Upper lobe of left lung (tissue), 6 donors: Measurements from ENCODE around the gene SOST. TPM values are rescaled to one million over a fixed set of nuclear protein-coding genes. Genes with fewer than 3 reads are reported as not detected.

ENCODE experiments used
- ATAC-seq, 2 donors: fragments of 200-7000 bp; cut with Tn5 transposase; one replicate each; pipeline ENCODE4 v1.9.1; 2022; ENCODE audit warnings: mild to moderate bottlenecking in 2 of 2, moderate library complexity in 2 of 2; ENCODE audit not compliant: low FRiP score in 2 of 2
- DNase-seq, 2 donors: peaks; one replicate each; pipeline ENCODE4 v3.0.0-alpha.2; 2019 to 2020
- H3K27ac ChIP-seq, 4 donors: fragments of 200-600 bp; sonication (generic); one replicate each; pipeline ENCODE4 v1.5.1; 2016 to 2019
- H3K27me3 ChIP-seq, 4 donors: fragments of 200-600 bp; sonication (generic); one replicate each; pipeline ENCODE4 v1.5.1; 2017 to 2019
- H3K36me3 ChIP-seq, 4 donors: fragments of 200-600 bp; sonication (generic); one replicate each; pipeline ENCODE4 v1.5.1; 2016 to 2019
- H3K4me1 ChIP-seq, 4 donors: fragments of 200-600 bp; sonication (generic); one replicate each; pipeline ENCODE4 v1.5.1; 2018 to 2019
- H3K4me3 ChIP-seq, 4 donors: fragments of 200-600 bp; sonication (generic); one replicate each; pipeline ENCODE4 v1.5.1; 2017 to 2019; ENCODE audit warnings: mild to moderate bottlenecking in 2 of 4, moderate library complexity in 1 of 4
- H3K9me3 ChIP-seq, 4 donors: fragments of 200-600 bp; sonication (generic); one replicate each; pipeline ENCODE4 v1.5.1; 2018 to 2019
- EP300 ChIP-seq, 4 donors: sonication (generic); formaldehyde crosslinking; IDR thresholded peaks; one replicate each; pipeline ENCODE4 v1.5.1; 2017; ENCODE audit warnings: antibody characterized with exemption in 4 of 4, control low read depth in 2 of 4
- POLR2A ChIP-seq, 4 donors: fragments of 450-650 bp; IDR thresholded peaks; one replicate each; pipeline ENCODE4 v1.5.1; 2016 to 2017; ENCODE audit warnings: antibody characterized with exemption in 4 of 4, mild to moderate bottlenecking in 2 of 4
- POLR2AphosphoS5 ChIP-seq, 2 donors: sonication (generic); formaldehyde crosslinking; IDR thresholded peaks; one replicate each; pipeline ENCODE4 v1.5.1; 2017; ENCODE audit warnings: antibody characterized with exemption in 2 of 2
- WGBS, 2 donors: methylation state at CpG; one replicate each; pipeline ENCODE4 v1.1.5; 2017 to 2018; 5-methylcytosine and 5-hydroxymethylcytosine counted together
- total RNA-seq, 6 donors: library from RNA; depleted of rRNA in 4 of 6; stranded (reverse); fragments of >200 nt in 4 of 6; gene quantifications; one replicate each; pipeline versions ENCODE4 v1.1.0 to v1.2.1, GENCODE V29; 2016 to 2021
- TF ChIP-seq, protein P1 (sequence below), 6 experiments: fragments of 450-650 bp in 4 of 6; fragments of 200-600 bp in 2 of 6; sonication (generic) in 2 of 6; IDR thresholded peaks; one replicate each; pipeline ENCODE4 v1.5.1; 2016 to 2019; ENCODE audit warnings: antibody characterized with exemption in 6 of 6
- donor health status: DM: no; HTN: no; CAD: no; lungs with moderate emphysema.
- donor health status: DM: no; HTN: yes; CAD: no; lungs with severe emphysema.

SOST gene
- total RNA-seq, 6 donors from 2014 or later: not detected

DNA sequence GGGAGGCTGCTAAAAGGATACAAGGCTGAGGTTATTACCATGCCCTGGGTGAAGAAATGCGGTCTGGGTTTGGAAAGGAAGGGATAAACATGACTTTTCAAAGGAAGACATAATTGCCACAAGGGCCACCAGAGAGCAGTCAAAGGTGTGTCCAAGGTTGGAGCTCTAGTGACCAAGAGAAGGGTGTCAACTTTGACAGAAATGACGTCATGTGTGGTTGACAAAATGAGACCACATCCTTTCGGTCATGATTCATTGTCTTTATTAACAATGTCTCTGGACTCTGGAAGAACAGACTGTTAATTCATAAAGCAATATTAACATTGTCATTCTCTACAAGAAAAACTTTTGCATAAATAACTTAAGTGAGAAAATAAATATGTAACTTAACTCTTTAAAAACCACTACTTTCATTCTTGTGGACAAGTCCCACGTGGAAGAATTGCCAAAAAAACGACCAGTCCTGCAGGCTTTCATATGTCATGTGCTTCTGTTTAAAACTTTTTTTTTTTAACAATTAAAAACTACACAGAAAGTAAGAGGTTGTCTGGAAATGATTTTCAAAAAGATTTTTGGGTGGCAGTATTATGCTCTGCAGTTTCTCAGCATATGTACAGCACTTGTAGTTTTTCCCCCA lies 5.0 kb downstream of the SOST start:
- Histone ChIP-seq H3K36me3 (no peaks in the 10 kb centered on the region), H3K4me3 (no peak overlapping the region), H3K9me3 (no peaks in the 10 kb centered on the region), H3K4me1 (peaks cover 12 to 19% (median 16%) of the 10 kb centered on the region in 4 donors), H3K27me3 (no peaks in the 10 kb centered on the region), H3K27ac (peak overlapping the region in 1 of 4 donors; percentile 23)
- no peak for ATAC-seq
- WGBS, 2 donors: 51 to 65% methylated on average over 5 of the region's 5 CpGs
- DNase-seq: no peak
- TF ChIP-seq, protein P1, sequence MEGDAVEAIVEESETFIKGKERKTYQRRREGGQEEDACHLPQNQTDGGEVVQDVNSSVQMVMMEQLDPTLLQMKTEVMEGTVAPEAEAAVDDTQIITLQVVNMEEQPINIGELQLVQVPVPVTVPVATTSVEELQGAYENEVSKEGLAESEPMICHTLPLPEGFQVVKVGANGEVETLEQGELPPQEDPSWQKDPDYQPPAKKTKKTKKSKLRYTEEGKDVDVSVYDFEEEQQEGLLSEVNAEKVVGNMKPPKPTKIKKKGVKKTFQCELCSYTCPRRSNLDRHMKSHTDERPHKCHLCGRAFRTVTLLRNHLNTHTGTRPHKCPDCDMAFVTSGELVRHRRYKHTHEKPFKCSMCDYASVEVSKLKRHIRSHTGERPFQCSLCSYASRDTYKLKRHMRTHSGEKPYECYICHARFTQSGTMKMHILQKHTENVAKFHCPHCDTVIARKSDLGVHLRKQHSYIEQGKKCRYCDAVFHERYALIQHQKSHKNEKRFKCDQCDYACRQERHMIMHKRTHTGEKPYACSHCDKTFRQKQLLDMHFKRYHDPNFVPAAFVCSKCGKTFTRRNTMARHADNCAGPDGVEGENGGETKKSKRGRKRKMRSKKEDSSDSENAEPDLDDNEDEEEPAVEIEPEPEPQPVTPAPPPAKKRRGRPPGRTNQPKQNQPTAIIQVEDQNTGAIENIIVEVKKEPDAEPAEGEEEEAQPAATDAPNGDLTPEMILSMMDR (IDR thresholded peaks at IDR 0.05): no peak
- TF ChIP-seq POLR2A (IDR thresholded peaks at IDR 0.05) (no peak), EP300 (IDR thresholded peaks at IDR 0.05) (no peak), POLR2AphosphoS5 (IDR thresholded peaks at IDR 0.05) (no peak)

DNA sequence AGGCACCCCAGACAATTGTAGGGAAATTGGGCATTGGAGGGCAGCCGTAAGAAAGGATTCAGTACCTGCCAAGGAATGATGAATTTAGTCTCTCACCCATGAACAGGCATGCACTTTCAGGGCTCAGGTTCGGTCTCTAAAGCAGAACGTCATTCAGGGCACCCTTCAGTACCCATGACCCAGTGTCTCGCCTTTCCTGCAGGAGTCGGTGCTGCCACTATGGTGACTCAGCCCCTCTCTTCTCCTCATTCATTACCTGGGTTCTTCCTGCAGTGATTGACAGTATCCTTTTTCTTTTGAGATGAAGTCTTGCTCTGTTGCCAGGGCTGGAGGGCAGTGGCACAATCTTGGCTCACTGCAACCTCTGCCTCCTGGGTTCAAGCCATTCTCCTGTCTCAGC lies 8.4 kb downstream of the SOST start:
- H3K4me1 ChIP-seq: peaks cover 7 to 24% (median 19%) of the 10 kb centered on the region in 4 donors
- DNase-seq: no peak
- no peaks in the 10 kb centered on the region for H3K27me3 ChIP-seq
- H3K36me3 ChIP-seq: no peaks in the 10 kb centered on the region
- H3K4me3 ChIP-seq: no peak overlapping the region
- 59 to 70% methylated on average over 5 of the region's 5 CpGs for WGBS, 2 donors
- no peak for ATAC-seq
- H3K9me3 ChIP-seq: no peaks in the 10 kb centered on the region
- peak overlapping the region in 1 of 4 donors; percentile 17 for H3K27ac ChIP-seq
- no peak for TF ChIP-seq POLR2AphosphoS5 (IDR thresholded peaks at IDR 0.05)
- TF ChIP-seq POLR2A (IDR thresholded peaks at IDR 0.05): no peak
- TF ChIP-seq EP300 (IDR thresholded peaks at IDR 0.05): no peak

DNA sequence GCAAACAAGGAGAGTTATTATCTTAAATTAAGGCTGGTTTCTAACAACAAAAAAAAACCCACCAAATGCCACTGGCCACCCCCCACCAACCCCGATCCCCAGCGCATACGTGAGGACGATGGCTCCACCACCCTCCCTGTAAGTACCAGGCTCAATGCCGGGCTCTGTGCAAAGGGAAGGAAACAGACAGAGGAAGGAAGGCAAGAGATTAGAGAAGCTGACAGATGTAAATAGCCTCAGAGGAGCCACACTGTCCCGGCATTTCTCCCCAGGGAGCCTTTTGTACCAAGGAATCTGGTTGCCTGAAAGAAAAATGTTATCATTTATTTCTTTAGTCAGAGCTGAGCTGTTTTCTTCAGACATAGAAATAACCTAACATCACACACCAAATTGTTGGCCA lies 13.1 kb downstream of the SOST start:
- Histone ChIP-seq H3K27me3 (no peaks in the 10 kb centered on the region), H3K4me1 (peaks cover 3 to 20% (median 13%) of the 10 kb centered on the region in 4 donors), H3K4me3 (no peak overlapping the region), H3K36me3 (no peaks in the 10 kb centered on the region), H3K9me3 (no peaks in the 10 kb centered on the region), H3K27ac (peak overlapping the region in 1 of 4 donors; percentile 65)
- TF ChIP-seq, protein P1 (IDR thresholded peaks at IDR 0.05): no peak
- TF ChIP-seq POLR2A (IDR thresholded peaks at IDR 0.05): no peak
- no peak for TF ChIP-seq POLR2AphosphoS5 (IDR thresholded peaks at IDR 0.05)
- no peak for TF ChIP-seq EP300 (IDR thresholded peaks at IDR 0.05)
- DNase-seq (no peak), ATAC-seq (no peak)
- 5 to 10% methylated on average over 6 of the region's 6 CpGs for WGBS, 2 donors

DNA sequence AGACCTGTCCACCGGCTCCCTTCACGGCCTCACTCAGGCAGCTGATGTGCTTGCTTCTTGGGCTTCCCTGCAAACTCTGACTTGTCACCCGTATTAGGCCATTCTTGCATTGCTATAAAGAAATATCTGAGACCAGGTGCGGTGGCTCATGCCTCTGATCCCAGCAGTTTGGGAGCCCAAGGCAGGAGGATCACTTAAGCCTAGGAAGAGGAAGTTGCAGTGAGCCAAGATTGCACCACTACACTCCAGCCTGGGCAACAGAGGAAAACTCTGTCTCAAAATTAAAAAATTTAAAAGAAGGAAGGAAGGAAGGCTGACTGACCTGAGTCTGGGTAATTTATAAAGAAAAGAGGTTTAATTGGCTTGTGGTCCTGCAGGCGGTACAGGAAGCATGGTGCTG lies 17.0 kb downstream of the SOST start:
- no peak for TF ChIP-seq POLR2A (IDR thresholded peaks at IDR 0.05)
- TF ChIP-seq POLR2AphosphoS5 (IDR thresholded peaks at IDR 0.05): no peak
- Histone ChIP-seq H3K9me3 (no peaks in the 10 kb centered on the region), H3K4me3 (no peak overlapping the region), H3K36me3 (no peaks in the 10 kb centered on the region), H3K27me3 (no peaks in the 10 kb centered on the region), H3K4me1 (peaks cover 3 to 16% (median 9%) of the 10 kb centered on the region in 4 donors), H3K27ac (no peak overlapping the region)
- no peak for DNase-seq
- 67 to 93% methylated on average over 3 to 5 of the region's 5 CpGs for WGBS, 2 donors
- no peak for ATAC-seq

DNA sequence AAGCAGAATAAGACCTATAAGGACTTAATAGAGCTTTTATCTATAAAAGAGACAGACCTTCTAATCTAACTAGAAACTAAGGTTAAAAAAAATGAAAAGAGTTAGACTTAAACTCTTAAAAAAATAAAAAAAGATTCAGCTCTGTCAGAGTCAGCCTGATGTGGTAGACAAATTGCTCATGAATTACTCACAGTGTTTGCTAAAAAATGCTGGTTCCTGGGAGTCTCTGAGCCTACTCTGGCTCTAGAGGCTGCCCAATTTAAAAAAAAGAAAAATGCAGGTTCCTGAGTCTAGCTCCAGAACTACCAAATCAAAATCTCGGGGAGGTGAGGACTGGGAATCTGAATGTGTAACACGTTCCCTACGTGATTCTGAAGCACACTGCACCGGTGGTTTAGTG lies 18.1 kb downstream of the SOST start:
- TF ChIP-seq EP300 (IDR thresholded peaks at IDR 0.05) (no peak), POLR2AphosphoS5 (IDR thresholded peaks at IDR 0.05) (no peak), POLR2A (IDR thresholded peaks at IDR 0.05) (no peak)
- TF ChIP-seq, protein P1 (IDR thresholded peaks at IDR 0.05): no peak
- Histone ChIP-seq H3K36me3 (no peaks in the 10 kb centered on the region), H3K27me3 (no peaks in the 10 kb centered on the region), H3K4me1 (peaks cover 0 to 9% (median 6%) of the 10 kb centered on the region in 4 donors), H3K27ac (no peak overlapping the region), H3K4me3 (no peak overlapping the region), H3K9me3 (no peaks in the 10 kb centered on the region)
- 90 to 94% methylated on average over 3 to 4 of the region's 4 CpGs for WGBS, 2 donors
- DNase-seq (no peak), ATAC-seq (no peak)

DNA sequence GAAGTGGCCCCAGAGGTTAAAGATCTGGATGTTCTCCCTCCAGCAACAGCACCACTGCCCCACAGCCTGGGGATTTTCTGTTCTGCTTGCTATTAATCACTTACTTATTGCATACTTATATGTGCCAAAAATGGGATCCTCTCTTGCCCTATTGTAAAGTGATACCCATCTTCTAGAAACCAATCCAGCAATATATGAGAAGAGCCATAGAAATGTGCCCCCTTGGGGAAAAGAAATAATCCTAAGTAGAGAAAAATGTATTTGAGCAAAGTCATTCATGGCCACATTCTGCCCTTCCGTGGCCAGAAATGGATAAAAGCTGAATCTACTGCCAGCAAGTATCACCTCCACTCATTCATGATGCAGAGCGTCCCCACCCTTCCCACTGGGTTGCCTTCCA lies 20.9 kb downstream of the SOST start:
- H3K4me3 ChIP-seq: no peak overlapping the region
- H3K36me3 ChIP-seq: no peaks in the 10 kb centered on the region
- peaks cover 0 to 9% (median 4%) of the 10 kb centered on the region in 4 donors for H3K4me1 ChIP-seq
- WGBS, 2 donors: 82 to 88% methylated on average over 2 of the region's 2 CpGs
- no peak for TF ChIP-seq POLR2A (IDR thresholded peaks at IDR 0.05)
- TF ChIP-seq POLR2AphosphoS5 (IDR thresholded peaks at IDR 0.05): no peak
- no peak for TF ChIP-seq EP300 (IDR thresholded peaks at IDR 0.05)
- TF ChIP-seq, protein P1 (IDR thresholded peaks at IDR 0.05): no peak
- H3K27ac ChIP-seq: no peak overlapping the region
- ATAC-seq (no peak), DNase-seq (no peak)
- no peaks in the 10 kb centered on the region for H3K9me3 ChIP-seq
- H3K27me3 ChIP-seq: no peaks in the 10 kb centered on the region
